Adrenal gland (tissue), 12 donors: ENCODE results near the gene IRX2. TPM values are rescaled to one million over a fixed set of nuclear protein-coding genes. Genes with fewer than 3 reads are reported as not detected.

Experiments used
- DNase-seq, 7 donors: peaks; one replicate each; pipeline ENCODE4 v3.0.0-alpha.2; 2019 to 2020
- H3K27ac ChIP-seq, 5 donors: fragments of 200-600 bp; sonication (generic) in 4 of 5; 1 replicate in 3 of 5; 2 replicates in 2 of 5; pipeline versions ENCODE4 v1.5.1 to v1.8.0; 2016 to 2020; ENCODE audit warnings: mild to moderate bottlenecking in 1 of 5
- H3K27me3 ChIP-seq: fragments of 200-600 bp; 2 replicates; pipeline ENCODE4 v1.8.0; 2021
- H3K36me3 ChIP-seq, 2 donors: fragments of 200-600 bp; replicated peaks in 1 of 2; 1 replicate in 1 of 2; 2 replicates in 1 of 2; pipeline versions ENCODE4 v1.5.1 to v1.8.0; 2018 to 2022
- H3K4me1 ChIP-seq, 2 donors: fragments of 200-600 bp; replicated peaks in 1 of 2; 1 replicate in 1 of 2; 2 replicates in 1 of 2; pipeline versions ENCODE4 v1.5.1 to v1.8.0; 2018 to 2021
- H3K4me3 ChIP-seq, 4 donors: fragments of 200-600 bp; sonication (generic) in 3 of 4; one replicate each; pipeline ENCODE4 v1.5.1; 2016 to 2018
- H3K9me3 ChIP-seq, 3 donors: fragments of 200-600 bp; sonication (generic) in 1 of 3; replicated peaks in 1 of 3; 1 replicate in 2 of 3; 2 replicates in 1 of 3; pipeline versions ENCODE4 v1.5.1 to v1.8.0; 2016 to 2021
- POLR2A ChIP-seq, 2 donors: fragments of 450-650 bp; IDR thresholded peaks; one replicate each; pipeline ENCODE4 v1.6.1; 2017; ENCODE audit warnings: antibody characterized with exemption in 2 of 2, mild to moderate bottlenecking in 2 of 2, moderate library complexity in 1 of 2
- WGBS, 4 donors: extraction: QIAGEN DNeasy Blood & Tissue Kit in 2 of 4; methylation state at CpG; one replicate each; pipeline versions ENCODE4 v1.1.5 to v1.1.7; 2013 to 2017; 5-methylcytosine and 5-hydroxymethylcytosine counted together
- intact Hi-C, 2 donors: fragments of 100-400 bp; cut with DNase I; formaldehyde crosslinking; loops; one replicate each; pipeline versions ENCODE4 v1.14.1 to v1.15.0; 2022 to 2023
- polyA plus RNA-seq, 3 donors: library from polyadenylated mRNA; stranded (reverse); fragments of 200-250 nt in 2 of 3; fragments of 350-450 nt in 1 of 3; fragmentation: Illumina TruSeq in 1 of 3; extraction: RNeasy Lipid Tissue Mini Kit (QIAGEN cat#74804) in 1 of 3; gene quantifications; one replicate each; pipeline ENCODE4 v1.2.3, GENCODE V29; 2013 to 2014
- total RNA-seq, 9 donors: library from RNA; depleted of rRNA in 4 of 9; stranded (reverse); fragments of >200 nt in 4 of 9; fragments of 120-200 nt in 1 of 9; fragmentation: NEBNext Ultra II Directional in 1 of 9; extraction: Animal tissue kit (Norgen Biotek cat#: 25700) in 1 of 9; gene quantifications; one replicate each; pipeline versions ENCODE4 v1.1.0 to v1.2.4, GENCODE V29; 2013 to 2023
- TF ChIP-seq, protein P1 (sequence below), 6 experiments: fragments of 450-650 bp in 4 of 6; fragments of 200-600 bp in 2 of 6; sonication (generic) in 1 of 6; IDR thresholded peaks; 1 replicate in 5 of 6; 2 replicates in 1 of 6; pipeline versions ENCODE4 v1.5.1 to v1.8.0; 2016 to 2021; ENCODE audit warnings: antibody characterized with exemption in 6 of 6, mild to moderate bottlenecking in 2 of 6, moderate library complexity in 1 of 6
- donor health status: healthy with polysubstance abuse.
- donor health status: Bipolar disorder and iron deficiency.
- donor health status: DM: yes; HTN: yes; CAD: no.
- donor health status: DM: no; HTN: no; CAD: no.
- donor health status: DM: no; HTN: no; CAD: no.
- donor health status: DM: yes; HTN: yes; CAD: no.

IRX2 gene
- total and polyA plus RNA-seq, 12 donors: 0.08 to 0.40 (median 0.15) TPM; not detected in 4

DNA sequence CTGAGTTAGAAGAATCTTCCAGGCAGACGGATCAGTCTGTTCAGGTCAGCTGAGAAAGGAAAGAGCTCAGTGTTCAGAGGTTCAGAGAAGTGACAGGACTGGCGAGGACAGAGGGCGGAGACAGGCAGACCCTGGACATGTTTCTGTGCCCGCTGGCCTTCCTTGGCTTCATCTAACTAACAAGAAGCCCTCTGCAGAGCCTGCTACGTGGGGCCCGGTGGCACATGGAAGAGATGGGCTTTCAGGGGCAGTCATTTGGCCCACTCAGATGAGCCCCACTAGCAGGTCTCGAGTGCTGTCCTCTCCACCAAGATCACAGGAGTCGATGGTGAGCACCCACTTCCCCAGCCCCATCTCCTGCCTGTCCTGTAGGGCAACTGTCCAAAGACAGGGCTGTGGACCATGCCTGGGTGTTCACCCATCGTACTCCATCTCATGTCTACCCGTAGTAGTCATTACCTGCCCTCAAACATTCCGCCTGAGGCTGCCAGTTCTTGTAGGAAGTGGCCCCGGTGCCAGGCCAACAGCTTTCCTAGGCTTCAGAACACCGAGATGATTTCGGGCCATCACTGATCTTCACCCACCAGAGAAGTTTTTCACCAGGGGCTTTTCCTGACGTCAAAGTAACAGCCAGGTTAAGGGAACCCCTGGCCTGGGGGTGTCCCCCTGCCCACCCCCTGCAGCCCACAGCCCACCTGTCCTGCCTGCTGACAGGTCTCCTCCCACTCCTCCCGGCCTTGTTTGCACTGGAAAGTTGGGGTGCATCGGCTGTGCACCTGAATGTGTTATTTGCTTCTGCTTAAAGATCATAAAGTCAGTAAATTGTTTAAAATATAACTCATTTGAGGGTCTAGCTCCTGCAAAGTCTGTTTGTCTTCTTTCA, 14.0 kb downstream of the IRX2 start:
- H3K27ac ChIP-seq: no peak overlapping the region
- no peaks in the 10 kb centered on the region for H3K36me3 ChIP-seq
- H3K27me3 ChIP-seq: peaks cover 46% of the 10 kb centered on the region
- WGBS, 4 donors: 69 to 81% (median 72%) methylated on average over 13 to 17 of the region's 17 CpGs
- intact Hi-C loops: no loop called here
- no peak overlapping the region for H3K4me3 ChIP-seq
- DNase-seq: peak in 2 of 7 donors; percentile 5 to 29
- TF ChIP-seq, protein P1, sequence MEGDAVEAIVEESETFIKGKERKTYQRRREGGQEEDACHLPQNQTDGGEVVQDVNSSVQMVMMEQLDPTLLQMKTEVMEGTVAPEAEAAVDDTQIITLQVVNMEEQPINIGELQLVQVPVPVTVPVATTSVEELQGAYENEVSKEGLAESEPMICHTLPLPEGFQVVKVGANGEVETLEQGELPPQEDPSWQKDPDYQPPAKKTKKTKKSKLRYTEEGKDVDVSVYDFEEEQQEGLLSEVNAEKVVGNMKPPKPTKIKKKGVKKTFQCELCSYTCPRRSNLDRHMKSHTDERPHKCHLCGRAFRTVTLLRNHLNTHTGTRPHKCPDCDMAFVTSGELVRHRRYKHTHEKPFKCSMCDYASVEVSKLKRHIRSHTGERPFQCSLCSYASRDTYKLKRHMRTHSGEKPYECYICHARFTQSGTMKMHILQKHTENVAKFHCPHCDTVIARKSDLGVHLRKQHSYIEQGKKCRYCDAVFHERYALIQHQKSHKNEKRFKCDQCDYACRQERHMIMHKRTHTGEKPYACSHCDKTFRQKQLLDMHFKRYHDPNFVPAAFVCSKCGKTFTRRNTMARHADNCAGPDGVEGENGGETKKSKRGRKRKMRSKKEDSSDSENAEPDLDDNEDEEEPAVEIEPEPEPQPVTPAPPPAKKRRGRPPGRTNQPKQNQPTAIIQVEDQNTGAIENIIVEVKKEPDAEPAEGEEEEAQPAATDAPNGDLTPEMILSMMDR (IDR thresholded peaks at IDR 0.05): no peak
- no peak for TF ChIP-seq POLR2A (IDR thresholded peaks at IDR 0.05)
- H3K4me1 ChIP-seq: no peaks in the 10 kb centered on the region
- H3K9me3 ChIP-seq: no peaks in the 10 kb centered on the region

GRCh38 chr5:2736872-2737271, 14.6 kb downstream of the IRX2 start:
- peak in 2 of 7 donors; percentile 6 to 23 for DNase-seq
- Histone ChIP-seq H3K27me3 (peaks cover 39% of the 10 kb centered on the region), H3K9me3 (no peaks in the 10 kb centered on the region), H3K36me3 (no peaks in the 10 kb centered on the region), H3K4me1 (no peaks in the 10 kb centered on the region), H3K4me3 (no peak overlapping the region), H3K27ac (no peak overlapping the region)
- intact Hi-C loops: no loop called here
- WGBS, 4 donors: 77 to 86% (median 81%) methylated on average over 7 to 8 of the region's 8 CpGs
- no peak for TF ChIP-seq POLR2A (IDR thresholded peaks at IDR 0.05)
- TF ChIP-seq, protein P1 (IDR thresholded peaks at IDR 0.05): no peak

DNA sequence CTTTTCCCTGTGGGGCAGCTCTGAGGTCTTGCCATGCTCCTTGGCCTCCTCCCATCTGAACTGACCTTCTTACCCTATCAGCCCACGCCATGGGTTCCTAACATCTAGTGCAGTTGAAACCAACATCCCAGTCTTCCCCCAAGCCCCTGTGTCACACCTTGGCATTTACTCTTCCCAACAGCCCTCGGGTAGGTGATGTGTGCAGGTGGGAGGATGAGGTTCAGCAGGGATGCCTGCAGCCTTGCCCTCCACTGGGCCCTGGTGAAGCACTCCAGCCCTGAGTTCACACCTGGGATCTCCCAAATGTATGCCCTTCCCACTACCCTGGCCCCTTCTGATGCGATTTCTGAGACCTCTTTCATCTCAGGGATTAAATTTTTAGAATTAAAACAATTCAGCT, 15.5 kb downstream of the IRX2 start:
- peak in 1 of 7 donors; percentile 29 for DNase-seq
- intact Hi-C loops: no loop called here
- H3K9me3 ChIP-seq: no peaks in the 10 kb centered on the region
- H3K4me3 ChIP-seq: no peak overlapping the region
- no peak overlapping the region for H3K27ac ChIP-seq
- H3K4me1 ChIP-seq: no peaks in the 10 kb centered on the region
- 58 to 65% (median 63%) methylated on average over 3 of the region's 3 CpGs for WGBS, 4 donors
- no peaks in the 10 kb centered on the region for H3K36me3 ChIP-seq
- peaks cover 30% of the 10 kb centered on the region for H3K27me3 ChIP-seq
- no peak for TF ChIP-seq POLR2A (IDR thresholded peaks at IDR 0.05)
- TF ChIP-seq, protein P1 (IDR thresholded peaks at IDR 0.05): no peak

DNA sequence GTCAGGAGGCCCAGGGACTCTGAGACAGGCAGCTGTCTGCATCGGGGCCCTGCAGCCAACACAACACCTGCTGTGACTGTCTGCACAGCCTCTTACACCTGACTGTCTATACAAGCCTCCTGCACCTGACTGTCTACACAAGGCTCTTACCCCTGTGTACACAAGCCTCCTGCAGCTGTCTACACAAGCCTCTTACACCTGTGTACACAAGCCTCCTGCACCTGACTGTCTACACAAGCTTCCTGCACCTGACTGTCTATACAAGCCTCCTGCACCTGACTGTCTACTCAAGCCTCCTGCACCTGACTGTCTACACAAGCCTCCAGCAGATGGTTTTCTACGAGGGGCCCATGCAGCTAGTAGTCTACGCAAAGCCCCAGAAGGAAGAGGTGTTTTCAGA, 18.6 kb downstream of the IRX2 start:
- peaks cover 12% of the 10 kb centered on the region for H3K27me3 ChIP-seq
- peak in 1 of 7 donors; percentile 20 for DNase-seq
- no peaks in the 10 kb centered on the region for H3K9me3 ChIP-seq
- H3K4me1 ChIP-seq: no peaks in the 10 kb centered on the region
- no peaks in the 10 kb centered on the region for H3K36me3 ChIP-seq
- H3K4me3 ChIP-seq: no peak overlapping the region
- H3K27ac ChIP-seq: no peak overlapping the region
- TF ChIP-seq, protein P1 (IDR thresholded peaks at IDR 0.05): no peak
- TF ChIP-seq POLR2A (IDR thresholded peaks at IDR 0.05): no peak
- WGBS, 4 donors: 29 to 77% (median 50%) methylated on average over 2 to 3 of the region's 3 CpGs
- intact Hi-C loops: no loop called here
